Colonic mucosa (tissue), 4 donors: ENCODE data around the gene HSD11B1L. TPM values are rescaled to one million over a fixed set of nuclear protein-coding genes. Genes with fewer than 3 reads are reported as not detected.

Experiments
- DNase-seq: peaks from one replicate; pipeline ENCODE4 v3.0.0-alpha.2; 2020
- H3K27ac ChIP-seq: fragments of 200-600 bp; one replicate; pipeline ENCODE4 v1.8.0; 2021
- H3K27me3 ChIP-seq: fragments of 200-600 bp; one replicate; pipeline ENCODE4 v1.8.0; 2021
- H3K36me3 ChIP-seq: fragments of 200-600 bp; one replicate; pipeline ENCODE4 v1.8.0; 2021
- H3K4me1 ChIP-seq: fragments of 200-600 bp; one replicate; pipeline ENCODE4 v1.8.0; 2021; ENCODE audit warnings: mild to moderate bottlenecking
- H3K4me3 ChIP-seq: fragments of 200-600 bp; one replicate; pipeline ENCODE4 v1.8.0; 2021
- H3K9ac ChIP-seq, 2 donors: one replicate each; pipeline ENCODE4 v1.7.0; 2013; ENCODE audit warnings: control low read depth in 2 of 2, low read depth in 2 of 2, low read length in 2 of 2
- H3K9me3 ChIP-seq: fragments of 200-600 bp; one replicate; pipeline ENCODE4 v1.8.0; 2021
- intact Hi-C: fragments of 100-400 bp; cut with DNase I; formaldehyde crosslinking; loops from one replicate; pipeline ENCODE4 v1.14.1; 2022
- total RNA-seq, 2 donors: library from RNA; stranded (reverse); fragmentation: NEBNext Ultra II Directional in 1 of 2; extraction: Animal tissue kit (Norgen Biotek cat#: 25700) in 1 of 2; gene quantifications; one replicate each; pipeline ENCODE4 v1.2.1, GENCODE V29; 2021
- TF ChIP-seq, protein P1 (sequence below): fragments of 200-600 bp; IDR thresholded peaks from one replicate; pipeline ENCODE4 v1.8.0; 2022; ENCODE audit warnings: antibody characterized with exemption, mild to moderate bottlenecking
- donor health status: healthy.
- donor health status: DM: no; HTN: no; CAD: no.
- donor health status: DM: no; HTN: no; CAD: no.

Gene HSD11B1L
- total RNA-seq, 2 donors from 2014 or later: 3.2 to 3.4 TPM

DNA sequence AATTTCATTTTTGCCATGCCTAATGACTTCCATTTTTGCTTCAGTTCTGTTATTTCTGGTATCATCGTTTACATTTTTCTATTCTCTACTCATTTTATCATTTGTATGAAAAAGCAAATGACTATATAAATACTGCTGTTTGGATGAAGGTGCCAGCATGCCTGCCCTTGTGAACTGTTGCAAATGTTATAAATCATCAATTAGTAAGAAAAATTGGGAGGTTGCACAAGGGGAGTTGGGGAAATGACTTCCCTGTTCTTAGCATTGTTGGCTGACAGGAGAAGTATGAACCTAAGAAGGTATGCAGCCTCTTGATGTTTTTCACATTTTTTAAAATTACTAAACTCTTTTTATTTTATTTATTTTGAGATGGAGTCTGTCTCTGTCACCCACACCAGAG, 42.9 kb upstream of the HSD11B1L start:
- no peaks in the 10 kb centered on the region for H3K27me3 ChIP-seq
- peaks cover 6% of the 10 kb centered on the region for H3K36me3 ChIP-seq
- DNase-seq: no peak
- peaks cover 1% of the 10 kb centered on the region for H3K4me1 ChIP-seq
- H3K9ac ChIP-seq: no peak overlapping the region
- no peak overlapping the region for H3K4me3 ChIP-seq
- no peaks in the 10 kb centered on the region for H3K9me3 ChIP-seq
- intact Hi-C loops: no loop called here
- TF ChIP-seq, protein P1, sequence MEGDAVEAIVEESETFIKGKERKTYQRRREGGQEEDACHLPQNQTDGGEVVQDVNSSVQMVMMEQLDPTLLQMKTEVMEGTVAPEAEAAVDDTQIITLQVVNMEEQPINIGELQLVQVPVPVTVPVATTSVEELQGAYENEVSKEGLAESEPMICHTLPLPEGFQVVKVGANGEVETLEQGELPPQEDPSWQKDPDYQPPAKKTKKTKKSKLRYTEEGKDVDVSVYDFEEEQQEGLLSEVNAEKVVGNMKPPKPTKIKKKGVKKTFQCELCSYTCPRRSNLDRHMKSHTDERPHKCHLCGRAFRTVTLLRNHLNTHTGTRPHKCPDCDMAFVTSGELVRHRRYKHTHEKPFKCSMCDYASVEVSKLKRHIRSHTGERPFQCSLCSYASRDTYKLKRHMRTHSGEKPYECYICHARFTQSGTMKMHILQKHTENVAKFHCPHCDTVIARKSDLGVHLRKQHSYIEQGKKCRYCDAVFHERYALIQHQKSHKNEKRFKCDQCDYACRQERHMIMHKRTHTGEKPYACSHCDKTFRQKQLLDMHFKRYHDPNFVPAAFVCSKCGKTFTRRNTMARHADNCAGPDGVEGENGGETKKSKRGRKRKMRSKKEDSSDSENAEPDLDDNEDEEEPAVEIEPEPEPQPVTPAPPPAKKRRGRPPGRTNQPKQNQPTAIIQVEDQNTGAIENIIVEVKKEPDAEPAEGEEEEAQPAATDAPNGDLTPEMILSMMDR: no peak
- no peak overlapping the region for H3K27ac ChIP-seq

GRCh38 chr19:5641171-5641570, 39.7 kb upstream of the HSD11B1L start:
- TF ChIP-seq, protein P1: no peak
- Histone ChIP-seq H3K4me1 (no peaks in the 10 kb centered on the region), H3K9me3 (no peaks in the 10 kb centered on the region), H3K27ac (no peak overlapping the region), H3K4me3 (no peak overlapping the region), H3K9ac (no peak overlapping the region), H3K27me3 (no peaks in the 10 kb centered on the region), H3K36me3 (peaks cover 19% of the 10 kb centered on the region)
- no peak for DNase-seq
- intact Hi-C loops: no loop called here

DNA sequence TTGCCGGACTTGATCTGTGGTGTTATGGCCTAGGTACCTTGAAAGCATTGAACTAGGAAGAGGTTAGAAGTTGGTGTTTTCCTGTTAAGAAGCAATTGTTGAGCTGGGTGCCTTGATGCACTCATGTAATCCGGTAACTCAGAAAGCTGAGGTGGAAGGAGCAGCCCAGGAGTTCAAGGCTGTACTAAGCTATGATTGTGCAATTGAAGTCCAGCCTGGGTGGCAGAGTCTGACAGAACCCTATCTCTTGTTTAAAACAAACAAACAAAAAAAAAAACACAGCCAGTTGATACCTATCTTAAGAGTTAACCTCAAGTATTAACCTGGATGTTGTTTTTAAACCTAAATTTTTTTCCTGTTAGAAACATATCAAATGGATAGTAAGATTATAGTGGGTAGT, 38.6 kb upstream of the HSD11B1L start:
- TF ChIP-seq, protein P1: no peak
- H3K4me1 ChIP-seq: no peaks in the 10 kb centered on the region

DNA sequence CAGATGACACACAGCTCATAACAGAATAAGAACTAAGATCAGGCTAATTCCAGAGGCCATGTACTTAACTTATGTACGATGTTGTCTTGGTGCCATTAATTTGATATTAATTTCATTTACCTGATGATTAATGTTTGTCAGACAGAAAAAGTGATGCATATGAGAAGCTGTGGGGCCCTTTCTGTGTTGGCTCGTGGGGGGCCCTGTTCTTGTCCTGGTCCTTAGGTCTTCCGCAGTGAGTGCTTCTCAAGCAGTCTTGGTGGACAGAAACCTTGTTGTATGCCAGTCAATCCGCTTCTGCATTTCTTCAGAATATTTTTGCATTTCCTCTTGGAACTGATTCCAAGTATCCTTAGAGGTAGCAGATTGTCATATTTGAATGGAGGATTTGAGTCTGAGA, 37.8 kb upstream of the HSD11B1L start:
- TF ChIP-seq, protein P1: no peak
- no peak for DNase-seq
- intact Hi-C loops: no loop called here
- Histone ChIP-seq H3K27ac (no peak overlapping the region), H3K4me3 (no peak overlapping the region), H3K36me3 (peaks cover 25% of the 10 kb centered on the region), H3K9ac (no peak overlapping the region), H3K27me3 (no peaks in the 10 kb centered on the region), H3K9me3 (no peaks in the 10 kb centered on the region), H3K4me1 (no peaks in the 10 kb centered on the region)

More for the DNA sequence above, 38.6 kb upstream of the HSD11B1L start:
- Histone ChIP-seq H3K27ac (no peak overlapping the region), H3K36me3 (peaks cover 22% of the 10 kb centered on the region), H3K27me3 (no peaks in the 10 kb centered on the region), H3K9me3 (no peaks in the 10 kb centered on the region), H3K4me3 (no peak overlapping the region), H3K9ac (no peak overlapping the region)
- intact Hi-C loops: no loop called here
- DNase-seq: no peak

GRCh38 chr19:5644037-5644436, 36.8 kb upstream of the HSD11B1L start:
- TF ChIP-seq, protein P1: no peak
- Histone ChIP-seq H3K4me1 (no peaks in the 10 kb centered on the region), H3K4me3 (no peak overlapping the region), H3K36me3 (peaks cover 25% of the 10 kb centered on the region), H3K9me3 (no peaks in the 10 kb centered on the region), H3K9ac (no peak overlapping the region), H3K27ac (no peak overlapping the region), H3K27me3 (no peaks in the 10 kb centered on the region)
- intact Hi-C loops: no loop called here
- no peak for DNase-seq

DNA sequence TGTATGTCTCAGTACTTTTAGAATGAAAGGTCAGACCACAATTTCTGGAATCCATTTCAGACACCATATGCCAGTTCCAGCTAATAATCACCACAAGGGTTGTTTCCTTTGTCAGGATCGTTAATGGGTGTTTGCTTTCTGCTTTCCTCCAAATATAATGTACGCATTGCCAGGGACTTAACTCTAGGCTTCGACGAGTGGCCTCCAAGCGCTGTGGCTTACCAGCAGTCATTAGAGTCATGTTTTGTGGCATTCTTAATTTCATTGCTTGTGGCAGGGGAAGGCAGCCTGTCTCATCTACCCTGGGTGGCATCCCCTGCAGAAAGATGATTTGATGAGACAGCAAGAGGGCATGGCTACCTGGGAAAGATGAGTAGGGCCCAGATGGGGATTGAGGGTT, 35.4 kb upstream of the HSD11B1L start:
- TF ChIP-seq, protein P1: no peak
- H3K4me1 ChIP-seq: no peaks in the 10 kb centered on the region
- no peak for DNase-seq
- H3K27me3 ChIP-seq: no peaks in the 10 kb centered on the region
- intact Hi-C loops: no loop called here
- peaks cover 30% of the 10 kb centered on the region for H3K36me3 ChIP-seq
- no peak overlapping the region for H3K4me3 ChIP-seq
- H3K9me3 ChIP-seq: no peaks in the 10 kb centered on the region
- H3K9ac ChIP-seq: no peak overlapping the region
- no peak overlapping the region for H3K27ac ChIP-seq
